HL-60 (cell line): ENCODE measurements around the gene LRPAP1.

Experiments
- DNase-seq, 2 experiments: peaks; one replicate each; pipeline ENCODE4 v3.0.0-alpha.2; 2010 to 2020; ENCODE audit warnings: low read depth in 1 of 2, low spot score in 1 of 2
- H3K27ac ChIP-seq: fragments of 250-450 bp; sonication (Bioruptor Pico); replicated peaks from 2 replicates; pipeline ENCODE4 v1.5.1; 2020; ENCODE audit warnings: mild to moderate bottlenecking, moderate library complexity
- H3K27me3 ChIP-seq: fragments of 250-450 bp; sonication (Bioruptor Pico); 2 replicates; pipeline ENCODE4 v1.5.1; 2021; ENCODE audit warnings: mild to moderate bottlenecking, moderate library complexity; ENCODE audit not compliant: insufficient read depth, poor library complexity, severe bottlenecking
- H3K4me3 ChIP-seq: replicated peaks from 2 replicates; pipeline ENCODE4 v1.5.1; 2011; ENCODE audit warnings: mild to moderate bottlenecking, control low read depth, low read length; ENCODE audit not compliant: insufficient read depth
- CTCF ChIP-seq: IDR thresholded peaks from one replicate; pipeline ENCODE4 v1.5.1; 2011; ENCODE audit warnings: low read length, control low read depth, inconsistent platforms; ENCODE audit not compliant: insufficient read depth
- GABPA ChIP-seq: IDR thresholded peaks from 2 replicates; pipeline ENCODE4 v1.6.1; 2012; ENCODE audit warnings: low read depth
- POLR2AphosphoS5 ChIP-seq: IDR thresholded peaks from 2 replicates; pipeline ENCODE4 v1.6.1; 2012; ENCODE audit warnings: low read depth
- REST ChIP-seq: IDR thresholded peaks from 2 replicates; pipeline ENCODE4 v1.6.1; 2012; ENCODE audit warnings: low read depth; ENCODE audit not compliant: insufficient replicate concordance
- SPI1 ChIP-seq: IDR thresholded peaks from 2 replicates; pipeline ENCODE4 v1.6.1; 2012; ENCODE audit warnings: low read depth, mild to moderate bottlenecking, borderline replicate concordance

The LRPAP1 gene

GRCh38 chr4:3463556-3464348 is 68.5 kb downstream of the LRPAP1 start:
- DNase-seq, result no peak
- TF ChIP-seq CTCF (no peak), GABPA (no peak), REST (no peak), SPI1 (no peak), POLR2AphosphoS5 (no peak)
- no peak overlapping the region for H3K4me3 ChIP-seq
- peaks cover 31% of the 10 kb centered on the region for H3K27me3 ChIP-seq
- no peak overlapping the region for H3K27ac ChIP-seq

- H3K27me3 ChIP-seq, result peaks cover 31% of the 10 kb centered on the region
- TF ChIP-seq SPI1, result no peak
- no peak for TF ChIP-seq REST
- no peak for TF ChIP-seq GABPA
- no peak for TF ChIP-seq POLR2AphosphoS5
- TF ChIP-seq CTCF, result no peak
- DNase-seq, result no peak
- H3K4me3 ChIP-seq, result no peak within 1 kb of the TSS
- no peak within 1 kb of the TSS for H3K27ac ChIP-seq
Observed at GRCh38 chr4:3462790-3463415, 69.3 kb downstream of the LRPAP1 start, which contains the start of gene DOK7. Gene DOK7 (plus strand): TSS chr4:3463306. CDS start chr4:3463376, 70 bp downstream.

- no peak overlapping the region for H3K4me3 ChIP-seq
- no peak for TF ChIP-seq CTCF
- no peak for TF ChIP-seq POLR2AphosphoS5
- TF ChIP-seq SPI1, result no peak
- TF ChIP-seq REST, result no peak
- TF ChIP-seq GABPA, result no peak
- H3K27me3 ChIP-seq, result peaks cover 31% of the 10 kb centered on the region
- DNase-seq, result no peak
- no peak overlapping the region for H3K27ac ChIP-seq
Observed at GRCh38 chr4:3462321-3462789, 69.9 kb downstream of the LRPAP1 start.
